ENCODE data around the gene COL25A1. TPM values are rescaled to one million over a fixed set of nuclear protein-coding genes. Genes with fewer than 3 reads are reported as not detected.

Gene COL25A1
- total RNA-seq, 1 experiment from 2014 or later, result not detected

DNA sequence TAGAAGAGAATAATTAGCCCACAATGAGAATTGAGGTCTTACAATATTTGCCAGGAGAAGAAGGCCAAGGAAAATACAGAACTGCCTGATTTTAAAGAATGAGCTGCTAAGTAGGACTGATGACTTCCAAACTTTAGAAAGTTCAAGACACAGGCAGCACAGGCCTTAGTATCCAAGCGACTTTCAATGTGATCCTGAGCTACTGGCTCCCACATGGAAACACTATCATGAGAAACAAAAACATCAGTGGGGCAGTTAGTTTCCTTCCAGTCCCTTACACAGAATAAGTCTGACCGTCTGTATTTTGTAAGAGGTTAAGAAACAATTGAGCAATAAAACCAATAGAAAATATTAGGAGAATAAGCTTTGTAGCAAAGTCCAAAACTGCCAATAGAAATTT lies 251.4 kb downstream of the COL25A1 start:
- Histone ChIP-seq H3K4me3 (ENCODE audit: low read depth in 2 of 2, low read length in 2 of 2) (no peak overlapping the region), H3K27ac (ENCODE audit: low read length) (no peak overlapping the region), H3K27me3 (ENCODE audit: control insufficient read depth, insufficient read depth, low read length) (no peaks in the 10 kb centered on the region), H3K9me3 (ENCODE audit: control insufficient read depth, insufficient read depth, low read depth, low read length) (no peaks in the 10 kb centered on the region), H3K36me3 (ENCODE audit: control insufficient read depth, insufficient read depth, low read length) (no peaks in the 10 kb centered on the region), H3K4me1 (ENCODE audit: control insufficient read depth, insufficient read depth, low read length) (no peaks in the 10 kb centered on the region)
- BruUV-seq (replicated peaks), result no TSS peak
- TF ChIP-seq TCF7L2 (IDR thresholded peaks at IDR 0.05; ENCODE audit: low read depth, low read length) (no peak), POLR2AphosphoS5 (IDR thresholded peaks at IDR 0.05; ENCODE audit: low read depth, low read length) (no peak), SIN3A (IDR thresholded peaks at IDR 0.05; ENCODE audit: borderline replicate concordance, insufficient read depth, low read depth, low read length) (no peak)
- TF ChIP-seq, protein P1, sequence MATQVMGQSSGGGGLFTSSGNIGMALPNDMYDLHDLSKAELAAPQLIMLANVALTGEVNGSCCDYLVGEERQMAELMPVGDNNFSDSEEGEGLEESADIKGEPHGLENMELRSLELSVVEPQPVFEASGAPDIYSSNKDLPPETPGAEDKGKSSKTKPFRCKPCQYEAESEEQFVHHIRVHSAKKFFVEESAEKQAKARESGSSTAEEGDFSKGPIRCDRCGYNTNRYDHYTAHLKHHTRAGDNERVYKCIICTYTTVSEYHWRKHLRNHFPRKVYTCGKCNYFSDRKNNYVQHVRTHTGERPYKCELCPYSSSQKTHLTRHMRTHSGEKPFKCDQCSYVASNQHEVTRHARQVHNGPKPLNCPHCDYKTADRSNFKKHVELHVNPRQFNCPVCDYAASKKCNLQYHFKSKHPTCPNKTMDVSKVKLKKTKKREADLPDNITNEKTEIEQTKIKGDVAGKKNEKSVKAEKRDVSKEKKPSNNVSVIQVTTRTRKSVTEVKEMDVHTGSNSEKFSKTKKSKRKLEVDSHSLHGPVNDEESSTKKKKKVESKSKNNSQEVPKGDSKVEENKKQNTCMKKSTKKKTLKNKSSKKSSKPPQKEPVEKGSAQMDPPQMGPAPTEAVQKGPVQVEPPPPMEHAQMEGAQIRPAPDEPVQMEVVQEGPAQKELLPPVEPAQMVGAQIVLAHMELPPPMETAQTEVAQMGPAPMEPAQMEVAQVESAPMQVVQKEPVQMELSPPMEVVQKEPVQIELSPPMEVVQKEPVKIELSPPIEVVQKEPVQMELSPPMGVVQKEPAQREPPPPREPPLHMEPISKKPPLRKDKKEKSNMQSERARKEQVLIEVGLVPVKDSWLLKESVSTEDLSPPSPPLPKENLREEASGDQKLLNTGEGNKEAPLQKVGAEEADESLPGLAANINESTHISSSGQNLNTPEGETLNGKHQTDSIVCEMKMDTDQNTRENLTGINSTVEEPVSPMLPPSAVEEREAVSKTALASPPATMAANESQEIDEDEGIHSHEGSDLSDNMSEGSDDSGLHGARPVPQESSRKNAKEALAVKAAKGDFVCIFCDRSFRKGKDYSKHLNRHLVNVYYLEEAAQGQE (IDR thresholded peaks at IDR 0.05; ENCODE audit: insufficient read depth in 1 of 2, low read depth in 2 of 2, low read length in 1 of 2), result no peak
- TF ChIP-seq, protein P2, sequence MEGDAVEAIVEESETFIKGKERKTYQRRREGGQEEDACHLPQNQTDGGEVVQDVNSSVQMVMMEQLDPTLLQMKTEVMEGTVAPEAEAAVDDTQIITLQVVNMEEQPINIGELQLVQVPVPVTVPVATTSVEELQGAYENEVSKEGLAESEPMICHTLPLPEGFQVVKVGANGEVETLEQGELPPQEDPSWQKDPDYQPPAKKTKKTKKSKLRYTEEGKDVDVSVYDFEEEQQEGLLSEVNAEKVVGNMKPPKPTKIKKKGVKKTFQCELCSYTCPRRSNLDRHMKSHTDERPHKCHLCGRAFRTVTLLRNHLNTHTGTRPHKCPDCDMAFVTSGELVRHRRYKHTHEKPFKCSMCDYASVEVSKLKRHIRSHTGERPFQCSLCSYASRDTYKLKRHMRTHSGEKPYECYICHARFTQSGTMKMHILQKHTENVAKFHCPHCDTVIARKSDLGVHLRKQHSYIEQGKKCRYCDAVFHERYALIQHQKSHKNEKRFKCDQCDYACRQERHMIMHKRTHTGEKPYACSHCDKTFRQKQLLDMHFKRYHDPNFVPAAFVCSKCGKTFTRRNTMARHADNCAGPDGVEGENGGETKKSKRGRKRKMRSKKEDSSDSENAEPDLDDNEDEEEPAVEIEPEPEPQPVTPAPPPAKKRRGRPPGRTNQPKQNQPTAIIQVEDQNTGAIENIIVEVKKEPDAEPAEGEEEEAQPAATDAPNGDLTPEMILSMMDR (IDR thresholded peaks at IDR 0.05), result no peak
- DNase-seq (ENCODE audit: low read depth, low spot score) (no peak), ATAC-seq (no peak)
- intact Hi-C loops (cut with micrococcal nuclease; ENCODE audit: unreplicated experiment), result no loop called here
- ChIA-PET CTCF (no interaction called here), POLR2A (no interaction called here)
- in situ Hi-C loops (cut with HindIII; ENCODE audit: low pct_unique_long_range_greater_than_20kb, low sequenced_read_pairs), result no loop called here

DNA sequence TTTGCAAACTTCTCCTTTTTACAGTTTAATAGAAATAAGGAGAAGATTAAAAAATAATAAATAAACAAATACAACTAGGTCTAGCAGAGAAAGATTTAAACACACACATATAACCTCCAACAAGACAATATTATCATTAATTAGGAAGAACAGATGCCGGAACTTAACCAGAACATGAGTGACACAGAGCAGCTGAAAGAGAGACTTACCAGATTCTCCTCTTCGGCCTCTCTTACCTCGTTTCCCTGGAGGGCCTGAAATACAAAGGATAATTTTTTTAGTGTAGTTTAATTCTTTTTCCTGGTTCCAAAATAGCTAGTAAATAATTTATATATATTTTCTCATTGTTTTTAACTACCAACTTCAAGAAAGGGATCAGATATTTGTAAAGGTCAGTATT lies 252.5 kb downstream of the COL25A1 start:
- CTCF ChIA-PET, result no interaction called here
- intact Hi-C loops (cut with micrococcal nuclease; ENCODE audit: unreplicated experiment) (no loop called here), in situ Hi-C loops (cut with HindIII; ENCODE audit: low pct_unique_long_range_greater_than_20kb, low sequenced_read_pairs) (no loop called here)
- DNase-seq (ENCODE audit: low read depth, low spot score) (no peak), ATAC-seq (no peak)
- Histone ChIP-seq H3K27ac (ENCODE audit: low read length) (no peak overlapping the region), H3K4me1 (ENCODE audit: control insufficient read depth, insufficient read depth, low read length) (no peaks in the 10 kb centered on the region), H3K27me3 (ENCODE audit: control insufficient read depth, insufficient read depth, low read length) (no peaks in the 10 kb centered on the region), H3K9me3 (ENCODE audit: control insufficient read depth, insufficient read depth, low read depth, low read length) (no peaks in the 10 kb centered on the region), H3K4me3 (ENCODE audit: low read depth in 2 of 2, low read length in 2 of 2) (no peak overlapping the region), H3K36me3 (ENCODE audit: control insufficient read depth, insufficient read depth, low read length) (no peaks in the 10 kb centered on the region)
- BruUV-seq (replicated peaks), result no TSS peak
- POLR2A ChIA-PET, result no interaction called here
- no peak for TF ChIP-seq SIN3A (IDR thresholded peaks at IDR 0.05; ENCODE audit: borderline replicate concordance, insufficient read depth, low read depth, low read length)
- TF ChIP-seq TCF7L2 (IDR thresholded peaks at IDR 0.05; ENCODE audit: low read depth, low read length), result no peak
- TF ChIP-seq POLR2AphosphoS5 (IDR thresholded peaks at IDR 0.05; ENCODE audit: low read depth, low read length), result no peak
- TF ChIP-seq, protein P1 (IDR thresholded peaks at IDR 0.05; ENCODE audit: insufficient read depth in 1 of 2, low read depth in 2 of 2, low read length in 1 of 2), result no peak
- TF ChIP-seq, protein P2 (IDR thresholded peaks at IDR 0.05), result no peak

Data from Panc1 (cell line).